Femur (tissue), 1 donor: ENCODE measurements around the gene CCND3.
A peak's percentile ranks its signal among the peaks of the same experiment; 100 is the strongest.
"Not testable (repeated sequence)": the region's sequence is repeated elsewhere in the genome, so short reads cannot be mapped to it uniquely, and the experiment has no call there.

Experiments used
- DNase-seq: peaks from one replicate; pipeline ENCODE4 v3.0.0-alpha.2; 2017

CCND3 gene

DNA sequence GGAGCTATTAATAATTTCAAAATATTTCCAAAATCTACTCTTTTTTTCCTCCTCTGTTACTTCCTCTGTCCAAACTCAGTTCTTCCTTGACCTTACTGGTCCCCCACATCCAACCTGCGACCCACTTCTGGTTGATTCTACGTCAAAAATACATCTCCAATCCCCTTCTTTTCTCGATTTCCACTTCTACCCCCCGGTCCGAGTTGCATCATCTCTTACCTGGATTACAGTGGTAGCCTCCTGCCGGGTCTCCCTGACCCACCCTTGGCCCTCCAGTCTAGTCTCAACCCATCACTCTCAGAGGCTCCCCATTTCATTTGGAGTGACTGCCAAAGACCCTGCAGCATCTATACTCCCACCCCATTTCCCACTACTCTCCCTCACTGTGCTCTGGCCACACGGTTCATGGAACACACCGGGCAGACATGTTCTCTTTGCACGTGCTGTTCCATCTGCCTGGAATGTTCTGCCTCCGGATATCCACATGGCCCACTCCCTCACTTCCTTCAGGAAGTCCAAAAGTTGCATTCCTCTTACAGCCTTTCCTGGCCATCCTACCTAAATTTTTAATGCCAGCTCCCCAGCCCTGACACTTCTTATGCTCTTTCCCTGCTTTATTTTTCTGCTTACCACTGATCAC, 6.1 kb upstream of the CCND3 start:
- DNase-seq = no peak

GRCh38 chr6:41943456-41943855, 1.8 kb upstream of the CCND3 start:
- DNase-seq = no peak

- DNase-seq = not testable (repeated sequence)
Observed at GRCh38 chr6:41942882-41943281, 1.3 kb upstream of the CCND3 start.

DNA sequence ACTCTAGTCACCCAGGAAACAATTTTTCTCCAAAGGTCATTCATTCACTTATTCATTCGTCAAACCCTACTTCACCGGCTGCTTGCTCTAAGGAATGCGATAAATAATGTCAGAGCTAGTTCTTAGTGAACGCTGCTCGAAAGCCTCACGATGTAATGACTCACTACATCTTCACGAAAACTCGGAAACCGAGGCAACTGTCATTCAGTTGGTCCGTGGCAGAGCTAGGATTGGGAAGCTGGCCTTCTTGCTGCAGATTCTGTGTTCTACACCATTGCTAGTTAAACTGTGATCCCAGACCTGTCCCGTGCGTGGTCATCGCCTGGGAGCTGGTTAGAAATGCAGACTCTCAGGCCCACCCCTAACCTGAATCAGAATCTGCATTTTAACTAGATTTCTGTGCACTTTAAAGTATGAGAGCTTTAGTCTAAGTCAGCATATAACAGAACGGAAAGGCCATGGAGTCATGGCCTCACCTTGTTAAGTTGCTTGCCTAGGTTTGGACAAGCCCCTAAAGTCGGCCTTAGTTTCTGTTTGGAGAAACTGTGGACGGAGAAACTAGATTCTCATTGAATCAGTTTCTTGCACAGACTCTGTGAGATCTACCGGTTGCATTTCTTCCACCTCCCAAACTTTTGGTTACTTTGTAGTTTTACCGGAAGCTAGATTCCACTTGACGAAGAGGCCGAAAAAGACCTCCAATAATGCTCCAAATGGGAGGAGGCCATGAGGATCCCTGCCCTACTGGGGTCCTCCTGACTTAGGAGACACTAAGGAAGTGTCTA, 651 bp upstream of the CCND3 start:
- DNase-seq = no peak

DNA sequence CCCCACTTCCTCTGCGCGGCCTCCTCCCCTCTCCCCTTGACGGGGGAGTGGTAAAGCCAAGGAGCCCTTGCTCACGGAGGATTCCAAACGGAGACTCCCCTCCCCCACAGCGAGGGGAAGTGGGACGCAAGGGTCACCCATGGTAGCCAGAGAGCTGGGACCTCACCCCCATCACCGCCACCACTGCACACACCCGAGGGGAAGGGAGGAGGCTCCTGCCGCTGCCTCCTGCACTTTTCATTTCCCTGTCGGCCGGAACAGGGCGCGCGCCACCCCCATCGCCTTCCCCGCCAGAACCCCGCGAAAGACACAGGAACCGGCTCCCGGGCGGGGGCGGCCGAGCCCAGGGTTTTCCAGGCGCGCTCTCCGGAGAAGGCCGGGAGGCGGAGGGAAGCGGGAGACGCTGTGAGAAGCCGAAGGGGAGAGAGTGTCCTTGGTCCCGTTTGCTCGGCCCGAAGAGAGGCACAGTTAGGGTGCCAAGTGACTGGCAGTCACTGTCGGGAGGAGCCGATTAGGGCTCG, 789 bp downstream of the CCND3 start:
- DNase-seq = peak; percentile 67

DNA sequence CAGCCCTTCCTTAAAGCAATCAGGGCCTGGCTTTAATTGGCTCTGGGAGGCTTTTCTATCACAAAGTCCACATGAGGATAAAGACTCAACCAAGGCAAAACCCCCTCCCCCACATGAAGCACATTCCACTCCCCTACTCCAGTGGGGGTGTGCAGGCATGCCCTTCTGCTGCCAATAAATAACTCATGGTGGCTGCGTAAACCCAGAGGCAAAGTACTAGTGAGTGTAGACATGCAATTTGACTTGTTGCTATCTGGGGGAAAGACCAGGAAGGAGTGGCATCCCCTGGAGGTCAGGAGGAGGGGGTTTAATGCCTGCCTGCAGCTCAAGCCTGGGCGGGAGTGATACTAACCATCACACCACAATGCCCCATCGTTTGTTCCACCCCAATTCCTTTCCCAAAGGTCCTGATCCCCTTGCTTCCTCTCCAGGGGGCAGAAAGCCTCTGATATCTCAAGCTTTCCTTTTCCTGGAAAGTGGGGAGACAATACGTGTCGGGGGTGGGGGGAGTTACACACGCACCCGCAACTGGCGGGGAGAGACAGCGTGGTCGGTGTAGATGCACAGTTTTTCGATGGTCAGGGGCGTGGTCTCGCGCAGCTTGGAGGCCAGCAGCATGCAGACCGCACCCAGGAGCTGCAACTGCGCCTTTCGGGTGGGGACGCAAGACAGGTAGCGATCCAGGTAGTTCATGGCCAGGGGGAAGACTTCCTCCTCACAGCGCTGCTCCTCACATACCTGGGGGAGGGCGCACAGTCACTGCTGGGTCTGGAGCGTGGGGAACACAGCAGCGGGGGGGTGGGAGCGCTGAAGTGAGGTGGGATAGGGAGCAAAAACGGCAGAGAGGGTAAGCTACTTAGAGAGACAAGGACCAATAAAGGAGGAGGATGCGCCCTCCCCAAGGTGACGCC, 1.5 kb downstream of the CCND3 start:
- peak; percentile 46 for DNase-seq

- DNase-seq = peak; percentile 83
Observed at GRCh38 chr6:41939176-41939847, 2.3 kb downstream of the CCND3 start.

DNA sequence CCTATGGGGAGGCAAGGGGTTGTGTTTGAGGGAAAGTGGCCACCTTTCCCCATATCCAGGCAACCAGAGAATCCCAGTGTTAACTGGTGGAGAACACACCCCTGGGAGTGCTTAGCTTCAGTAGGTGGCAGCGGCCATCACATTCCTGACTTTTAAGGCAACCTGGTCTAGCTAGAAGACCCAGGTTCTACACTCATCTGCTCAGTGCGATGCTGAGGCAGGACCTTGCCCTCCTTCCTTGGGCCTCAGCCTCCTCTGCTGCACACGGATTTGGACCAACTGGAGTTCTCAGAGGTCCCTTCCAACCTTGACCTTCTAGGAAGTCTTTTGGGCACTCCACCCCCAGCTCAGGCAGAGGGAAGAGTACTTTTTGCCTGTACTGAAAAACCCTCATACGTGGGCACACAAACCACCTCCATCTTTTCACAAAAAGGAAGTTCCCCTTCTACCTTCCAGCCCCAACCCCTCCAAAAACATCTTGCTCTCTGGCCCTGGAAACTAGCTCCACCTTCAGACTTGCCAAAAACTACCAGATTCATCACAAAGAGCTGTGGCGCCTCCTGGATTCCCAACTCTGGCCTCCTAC, 2.9 kb downstream of the CCND3 start:
- no peak for DNase-seq

DNA sequence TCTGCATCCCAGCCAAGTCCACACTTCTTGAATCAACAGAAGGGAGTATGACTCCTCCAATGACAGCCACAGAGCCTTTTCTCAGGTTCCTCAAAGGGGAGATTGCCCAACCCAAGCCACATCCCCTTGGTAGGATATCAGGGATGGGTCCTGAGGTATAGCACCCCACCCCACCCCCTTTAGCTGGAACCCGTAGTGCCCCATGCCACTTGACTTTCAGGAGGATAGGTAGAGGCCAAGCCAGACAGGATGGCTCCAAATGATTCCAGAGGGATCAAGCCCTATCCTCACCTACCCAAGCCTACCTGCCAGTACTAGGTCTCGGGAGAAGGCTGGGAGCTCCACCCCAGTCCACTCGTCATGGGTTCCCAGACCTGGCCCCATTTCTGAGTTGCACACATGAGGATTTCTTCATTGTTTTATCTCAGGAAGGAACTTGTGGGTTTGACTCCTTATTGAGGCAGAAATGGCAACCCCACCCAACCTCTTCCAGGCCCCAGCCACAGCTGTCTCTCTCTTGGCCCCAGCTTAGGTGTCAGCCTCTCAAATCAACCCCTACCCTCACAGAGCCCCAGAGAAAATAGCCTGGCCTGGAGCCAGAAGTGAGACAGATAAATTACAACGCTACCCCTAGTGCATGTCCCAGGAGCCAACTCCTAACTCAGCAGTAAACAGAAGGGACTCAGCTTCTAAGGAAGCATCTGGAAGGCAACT, 3.6 kb downstream of the CCND3 start:
- DNase-seq = peak; percentile 70

GRCh38 chr6:41937472-41937860, 4.1 kb downstream of the CCND3 start:
- DNase-seq = no peak

DNA sequence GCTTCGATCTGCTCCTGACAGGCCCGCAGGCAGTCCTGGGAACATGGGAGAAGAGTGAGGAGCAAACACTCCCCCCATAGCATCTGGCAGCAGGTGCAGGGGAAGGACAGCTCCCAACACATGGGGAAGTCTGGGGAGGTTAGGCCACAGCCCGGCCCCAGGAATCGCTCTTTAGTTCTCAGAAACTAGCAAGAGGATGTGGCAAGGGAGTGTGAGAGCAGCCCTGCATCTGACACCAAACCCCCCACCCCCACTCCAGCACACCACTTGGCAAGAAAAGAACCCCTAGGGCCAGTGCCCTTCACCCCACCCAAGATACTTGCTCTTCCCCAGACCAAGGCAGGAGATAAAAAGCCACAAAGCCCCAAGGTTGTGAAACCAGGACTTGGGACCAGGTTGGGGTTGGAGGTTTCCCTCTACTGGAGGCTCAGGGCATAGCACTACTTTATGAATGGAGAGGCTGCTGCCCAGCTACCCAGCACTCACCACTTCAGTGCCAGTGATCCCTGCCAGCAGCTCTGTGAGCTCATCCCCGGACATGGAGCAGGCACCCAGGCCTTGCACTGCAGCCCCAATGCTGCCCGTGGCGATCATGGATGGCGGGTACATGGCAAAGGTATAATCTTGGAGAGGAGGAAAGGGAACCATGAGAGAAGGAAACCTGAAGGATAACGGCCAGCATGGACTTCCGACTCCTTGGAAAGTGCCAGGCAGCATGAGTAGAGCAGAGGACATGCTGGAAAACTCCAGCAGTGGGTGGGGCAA, 5.4 kb downstream of the CCND3 start:
- peak; percentile 76 for DNase-seq

- peak; percentile 21 for DNase-seq
Observed at GRCh38 chr6:41935685-41936072, 5.9 kb downstream of the CCND3 start.

GRCh38 chr6:41935193-41935574, 6.4 kb downstream of the CCND3 start:
- no peak for DNase-seq

- no peak for DNase-seq
Observed at GRCh38 chr6:41934278-41935192, 7.1 kb downstream of the CCND3 start.

DNA sequence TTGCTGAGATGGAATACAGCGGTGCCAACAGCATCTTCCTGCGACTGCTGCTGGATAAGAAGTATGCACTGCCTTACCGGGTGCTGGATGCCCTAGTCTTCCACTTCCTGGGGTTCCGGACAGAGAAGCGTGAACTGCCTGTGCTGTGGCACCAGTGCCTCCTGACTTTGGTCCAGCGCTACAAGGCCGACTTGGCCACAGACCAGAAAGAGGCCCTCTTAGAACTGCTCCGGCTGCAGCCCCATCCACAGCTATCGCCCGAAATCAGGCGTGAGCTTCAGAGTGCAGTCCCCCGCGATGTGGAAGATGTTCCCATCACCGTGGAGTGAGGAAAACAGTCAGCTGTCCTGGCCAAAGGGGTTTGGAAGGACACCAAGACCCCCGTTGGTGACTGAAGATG, 9.2 kb downstream of the CCND3 start:
- DNase-seq = no peak

DNA sequence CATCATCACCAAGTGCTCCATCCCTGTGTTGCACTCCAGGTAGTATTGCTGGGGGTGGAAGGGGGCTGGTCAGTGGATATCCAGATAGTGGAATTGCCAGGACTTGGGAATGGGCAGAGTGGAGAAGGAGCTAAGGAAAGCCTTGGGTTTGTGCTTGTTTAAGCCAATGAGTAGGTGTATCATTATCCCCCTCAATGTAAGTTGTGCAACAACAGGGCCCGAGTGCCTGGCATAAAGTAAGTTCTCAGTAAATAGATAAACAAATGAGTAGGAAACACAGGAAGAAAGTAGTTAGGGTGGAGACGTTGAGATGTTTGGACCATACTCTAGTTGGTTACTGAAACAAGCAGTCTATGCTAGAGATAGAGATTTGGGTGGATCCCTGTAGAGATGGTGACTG, 9.8 kb downstream of the CCND3 start:
- no peak for DNase-seq

GRCh38 chr6:41929924-41930323, 11.7 kb downstream of the CCND3 start:
- DNase-seq = no peak

- no peak for DNase-seq
Observed at GRCh38 chr6:41927253-41927652, 14.4 kb downstream of the CCND3 start.

- no peak for DNase-seq
Observed at GRCh38 chr6:41922154-41922553, 19.5 kb downstream of the CCND3 start.

DNA sequence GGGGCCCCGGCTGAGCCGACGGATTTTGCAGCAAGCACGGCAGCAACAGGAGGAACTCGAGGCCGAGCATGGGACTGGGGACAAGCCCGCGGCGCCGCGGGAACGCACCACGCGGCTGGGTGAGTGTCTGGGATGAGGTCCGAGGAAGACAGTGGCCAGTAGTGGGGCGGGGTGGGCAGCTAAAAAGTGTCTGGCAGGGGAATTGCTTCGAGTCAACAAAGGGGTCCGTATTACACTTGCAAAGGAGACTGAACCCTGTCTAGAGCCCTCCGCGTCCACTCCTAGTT, 20.0 kb downstream of the CCND3 start:
- no peak for DNase-seq
